Epithelial cell of proximal tubule (primary cell): Measurements from ENCODE around the gene ADGRG3. TPM values are rescaled to one million over a fixed set of nuclear protein-coding genes. Genes with fewer than 3 reads are reported as not detected.

Source experiments
- DNase-seq: peaks from one replicate; pipeline ENCODE4 v3.0.0-alpha.2; 2011; ENCODE audit warnings: low read depth
- H3K4me3 ChIP-seq: 2 replicates; pipeline ENCODE4 v1.5.1; 2011; ENCODE audit warnings: low read depth, mild to moderate bottlenecking, low read length
- total RNA-seq: library from RNA; depleted of rRNA; stranded (reverse); fragments of >200 nt; gene quantifications from 2 replicates; pipeline ENCODE4 v1.2.3, GENCODE V29; 2015
- TF ChIP-seq, protein P1 (sequence below): conservative IDR thresholded peaks from 2 replicates; pipeline ENCODE4 v1.5.1; 2012; ENCODE audit warnings: low read depth, mild to moderate bottlenecking, low read length

Gene ADGRG3
- total RNA-seq, 1 donor from 2014 or later = 0.06 TPM

DNA sequence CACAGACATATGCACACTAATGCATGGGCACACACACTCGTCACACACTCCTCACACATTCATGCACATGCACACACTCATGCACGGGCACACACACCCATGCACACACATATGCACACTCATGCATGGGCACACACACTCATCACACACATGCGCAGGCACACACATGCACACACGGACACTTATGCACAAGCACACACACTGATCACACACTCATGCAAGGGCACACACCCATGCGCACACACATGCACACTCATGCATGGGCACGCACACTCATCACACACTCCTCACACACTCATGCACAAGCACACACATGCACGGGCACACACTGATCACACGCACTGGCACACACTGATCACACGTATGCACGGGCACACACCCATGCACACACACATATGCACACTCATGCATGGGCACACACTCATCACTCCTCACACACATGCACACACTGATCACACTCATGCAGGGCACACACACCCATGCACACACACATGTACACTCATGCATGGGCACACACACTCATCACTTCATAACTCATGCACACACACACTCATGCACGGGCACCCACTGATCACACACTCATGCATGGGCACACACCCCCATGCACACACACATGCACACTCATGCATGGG, 23.6 kb upstream of the ADGRG3 start:
- H3K4me3 ChIP-seq = no peak overlapping the region
- no peak for DNase-seq
- TF ChIP-seq, protein P1, sequence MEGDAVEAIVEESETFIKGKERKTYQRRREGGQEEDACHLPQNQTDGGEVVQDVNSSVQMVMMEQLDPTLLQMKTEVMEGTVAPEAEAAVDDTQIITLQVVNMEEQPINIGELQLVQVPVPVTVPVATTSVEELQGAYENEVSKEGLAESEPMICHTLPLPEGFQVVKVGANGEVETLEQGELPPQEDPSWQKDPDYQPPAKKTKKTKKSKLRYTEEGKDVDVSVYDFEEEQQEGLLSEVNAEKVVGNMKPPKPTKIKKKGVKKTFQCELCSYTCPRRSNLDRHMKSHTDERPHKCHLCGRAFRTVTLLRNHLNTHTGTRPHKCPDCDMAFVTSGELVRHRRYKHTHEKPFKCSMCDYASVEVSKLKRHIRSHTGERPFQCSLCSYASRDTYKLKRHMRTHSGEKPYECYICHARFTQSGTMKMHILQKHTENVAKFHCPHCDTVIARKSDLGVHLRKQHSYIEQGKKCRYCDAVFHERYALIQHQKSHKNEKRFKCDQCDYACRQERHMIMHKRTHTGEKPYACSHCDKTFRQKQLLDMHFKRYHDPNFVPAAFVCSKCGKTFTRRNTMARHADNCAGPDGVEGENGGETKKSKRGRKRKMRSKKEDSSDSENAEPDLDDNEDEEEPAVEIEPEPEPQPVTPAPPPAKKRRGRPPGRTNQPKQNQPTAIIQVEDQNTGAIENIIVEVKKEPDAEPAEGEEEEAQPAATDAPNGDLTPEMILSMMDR = no peak

DNA sequence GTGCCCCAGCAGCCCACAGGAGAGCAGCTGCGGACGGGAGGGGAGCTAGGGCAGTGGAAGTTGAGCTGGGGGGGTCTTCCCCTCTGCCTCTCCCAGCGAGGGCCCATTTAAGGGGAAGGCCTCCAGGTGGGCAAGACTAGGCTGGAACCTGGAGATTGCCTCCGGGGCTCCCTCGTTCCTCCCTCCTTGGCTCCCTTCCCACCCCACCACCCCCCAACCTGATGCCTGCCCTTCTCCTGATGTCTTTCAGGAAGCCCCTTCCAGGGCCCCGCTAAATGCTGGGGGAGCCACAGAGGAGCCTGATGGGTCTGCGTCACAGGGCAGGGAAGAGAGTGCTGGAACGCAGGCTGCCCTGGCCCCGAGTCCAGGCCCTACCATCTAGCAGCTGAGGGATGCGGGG, 22.9 kb upstream of the ADGRG3 start:
- TF ChIP-seq, protein P1 = no peak
- no peak for DNase-seq
- H3K4me3 ChIP-seq = no peak overlapping the region

DNA sequence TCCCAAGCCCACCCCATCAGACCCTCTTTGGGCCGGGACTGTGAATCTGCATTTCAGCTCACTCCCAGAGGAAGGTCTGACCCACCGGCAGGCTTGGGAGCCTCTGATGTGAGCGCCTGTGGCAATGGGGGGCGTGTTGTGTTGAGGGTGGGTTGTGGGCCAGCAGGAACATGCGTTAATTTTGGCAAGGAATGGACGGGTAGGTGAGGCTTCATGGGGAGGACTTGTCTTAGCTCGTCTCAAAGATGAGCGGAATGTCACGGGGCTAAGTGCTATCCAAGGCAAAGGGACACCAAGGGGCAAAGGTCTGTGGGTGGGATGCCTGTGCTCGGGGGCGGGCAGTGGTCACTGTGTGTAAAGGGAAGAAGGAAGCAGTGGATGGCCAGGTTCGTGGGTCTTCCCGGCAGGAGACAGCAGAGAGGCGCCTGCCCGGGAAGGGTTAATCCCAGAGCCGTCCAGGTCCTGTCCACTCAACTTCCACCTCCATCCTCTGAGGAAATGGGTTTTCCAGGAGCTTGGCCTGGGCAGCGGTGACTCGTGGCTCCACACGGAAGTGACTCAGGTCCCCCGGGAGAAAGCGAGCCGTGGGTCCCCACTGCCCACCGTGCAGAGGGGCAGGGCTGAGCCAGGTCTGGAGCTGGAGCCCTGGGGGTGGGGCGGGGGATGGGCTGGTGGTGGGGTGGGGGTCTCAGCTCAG, 22.3 kb upstream of the ADGRG3 start:
- TF ChIP-seq, protein P1 = no peak
- DNase-seq = no peak
- no peak overlapping the region for H3K4me3 ChIP-seq

DNA sequence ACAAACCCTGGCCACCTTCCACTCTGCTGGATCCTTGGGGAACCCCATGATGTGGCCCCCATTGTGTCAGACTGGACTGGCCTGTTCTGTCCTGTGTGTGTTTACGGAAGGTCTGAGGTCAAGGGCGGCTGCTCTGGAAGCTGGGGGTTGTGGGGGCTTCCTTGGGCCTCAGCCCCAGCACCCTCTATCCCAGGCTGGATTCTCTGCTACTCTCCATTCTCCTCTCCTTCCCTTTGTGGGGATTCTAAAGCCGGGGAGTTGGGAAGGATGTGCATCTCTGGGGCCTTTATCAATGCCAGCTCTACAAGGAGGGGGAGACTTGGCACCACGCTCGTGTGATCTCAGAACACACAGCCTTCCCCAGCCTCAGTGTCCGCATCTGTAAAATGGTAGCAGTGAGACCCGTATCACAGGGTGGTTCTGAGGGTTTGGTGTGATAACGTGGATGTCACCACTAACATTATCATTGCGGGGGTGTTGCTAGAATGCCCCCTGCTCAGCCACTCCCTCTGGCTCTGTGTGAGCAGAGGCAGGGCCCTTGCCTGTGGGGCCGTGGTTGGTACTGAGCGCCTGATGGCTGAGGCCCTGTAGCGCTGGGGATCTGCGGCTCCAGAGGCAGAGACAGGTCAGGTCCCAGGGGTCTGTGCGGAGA, 21.6 kb upstream of the ADGRG3 start:
- no peak overlapping the region for H3K4me3 ChIP-seq
- TF ChIP-seq, protein P1 = no peak
- no peak for DNase-seq

DNA sequence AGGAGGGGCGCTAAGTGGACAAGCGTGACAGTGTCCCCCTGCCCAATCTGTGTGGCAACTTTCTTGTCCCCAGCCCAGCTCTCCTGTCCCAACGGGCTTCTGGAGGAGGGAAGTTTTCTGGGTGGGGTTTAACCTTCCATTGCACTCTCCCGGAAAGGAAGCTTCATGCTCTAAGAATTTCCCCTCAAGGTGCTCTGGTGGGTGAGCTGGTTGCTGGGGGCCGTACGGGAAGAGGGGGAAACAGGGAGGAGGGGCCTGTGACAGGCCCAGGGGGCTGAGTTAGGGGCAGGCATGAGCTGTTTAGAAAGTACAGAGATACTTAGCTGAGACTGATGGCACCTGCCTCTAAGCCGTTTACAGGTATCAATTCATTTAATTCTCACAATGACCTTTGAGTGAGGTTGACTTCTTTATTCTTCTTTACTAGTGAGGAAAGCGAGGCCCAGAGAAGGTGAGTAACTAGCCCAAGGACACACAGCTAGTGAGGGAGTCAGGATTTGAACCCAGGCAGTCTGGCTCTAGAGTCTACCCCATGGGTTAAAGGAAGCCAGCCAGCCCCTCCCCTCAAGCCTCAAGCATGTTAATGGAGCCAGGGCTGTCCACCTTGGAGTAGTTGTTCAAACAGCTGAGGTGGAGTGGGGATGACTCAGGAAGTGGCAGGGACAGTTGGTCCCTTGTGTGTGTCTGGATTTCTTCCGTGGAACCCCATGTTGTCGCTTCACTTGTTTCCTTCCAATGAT, 20.8 kb upstream of the ADGRG3 start:
- DNase-seq = no peak
- no peak overlapping the region for H3K4me3 ChIP-seq
- TF ChIP-seq, protein P1 = no peak

DNA sequence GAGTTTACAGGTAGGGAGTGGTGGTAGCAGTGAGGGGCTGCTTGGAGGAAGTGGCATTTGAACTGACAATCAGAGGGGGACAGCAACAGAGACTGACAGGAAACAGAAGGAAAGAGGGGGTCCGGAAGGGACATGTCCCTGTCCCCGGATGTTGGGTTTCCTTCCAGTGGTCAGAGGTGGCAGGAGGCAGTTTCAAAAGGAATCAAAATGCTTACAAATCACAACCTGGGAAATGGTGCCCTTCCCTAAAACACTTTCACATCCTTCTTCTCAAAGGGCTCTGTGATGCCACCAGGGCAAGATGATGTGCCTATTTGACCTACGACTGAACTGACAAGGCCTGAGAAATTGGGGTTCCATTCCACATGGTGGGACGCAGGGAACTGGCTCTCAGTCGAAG, 20.0 kb upstream of the ADGRG3 start:
- TF ChIP-seq, protein P1 = no peak
- no peak for DNase-seq
- no peak overlapping the region for H3K4me3 ChIP-seq
